AG04450 (cell line): ENCODE measurements around the gene TEX264. TPM values are rescaled to one million over a fixed set of nuclear protein-coding genes. Genes with fewer than 3 reads are reported as not detected.
"Not testable (repeated sequence)": the region's sequence is repeated elsewhere in the genome, so short reads cannot be mapped to it uniquely, and the experiment has no call there.

Experiments used
- CTCF ChIA-PET: fragments of 300-600, 350-600 bp; formaldehyde crosslinking; extraction: SDS; loops from one replicate; lab custom pipeline; 2022; ENCODE audit warnings: antibody characterized with exemption, inconsistent platforms; lab: Charles Lee
- POLR2A ChIA-PET: fragments of 350-600 bp; formaldehyde crosslinking; extraction: SDS; loops from one replicate; lab custom pipeline; 2021; ENCODE audit warnings: antibody characterized with exemption, inconsistent platforms; lab: Yijun Ruan, JAX
- DNase-seq: peaks from one replicate; pipeline ENCODE4 v3.0.0-alpha.2; 2011; ENCODE audit warnings: low read depth, low spot score
- H3K27ac ChIP-seq: one replicate; pipeline ENCODE4 v1.5.1; 2012; ENCODE audit warnings: low read depth, low read length, control low read depth
- H3K27me3 ChIP-seq: one replicate; pipeline ENCODE4 v1.6.0; 2012; ENCODE audit warnings: low read length; ENCODE audit not compliant: control insufficient read depth, insufficient read depth
- H3K4me3 ChIP-seq: 2 replicates; pipeline ENCODE4 v1.5.1; 2011; ENCODE audit warnings: mild to moderate bottlenecking, low read depth, low read length, control low read depth
- H3K9me3 ChIP-seq: 2 replicates; pipeline ENCODE4 v1.5.1; 2012; ENCODE audit warnings: low read length; ENCODE audit not compliant: control insufficient read depth, insufficient read depth
- CTCF ChIP-seq: IDR thresholded peaks from 2 replicates; pipeline ENCODE4 v1.5.1; 2011; ENCODE audit warnings: low read depth, low read length, control low read depth, inconsistent platforms
- polyA plus RNA-seq: library from polyadenylated mRNA; depleted of rRNA; stranded (reverse); fragments of >200 nt; gene quantifications from 2 replicates; pipeline ENCODE4 v1.2.3, GENCODE V29; 2011

TEX264 gene
- polyA plus RNA-seq, 1 experiment = 40.6 TPM

GRCh38 chr3:51735039-51735438, 64.0 kb downstream of the TEX264 start:
- ChIA-PET POLR2A (no interaction called here), CTCF (no interaction called here)
- Histone ChIP-seq H3K4me3 (no peak overlapping the region), H3K9me3 (no peaks in the 10 kb centered on the region), H3K27me3 (peaks cover 6% of the 10 kb centered on the region), H3K27ac (no peak overlapping the region)
- no peak for DNase-seq
- no peak for TF ChIP-seq CTCF

GRCh38 chr3:51735950-51736349, 64.9 kb downstream of the TEX264 start:
- Histone ChIP-seq H3K27me3 (peaks cover 9% of the 10 kb centered on the region), H3K9me3 (no peaks in the 10 kb centered on the region), H3K4me3 (no peak overlapping the region), H3K27ac (no peak overlapping the region)
- ChIA-PET CTCF (no interaction called here), POLR2A (interaction anchor here (0.5 kb wide), 1 partner anchor 252 kb away, joined by 3 read pairs; no protein-coding TSS in a partner anchor)
- no peak for TF ChIP-seq CTCF
- DNase-seq = no peak

GRCh38 chr3:51739110-51739509, 68.1 kb downstream of the TEX264 start:
- ChIA-PET POLR2A (no interaction called here), CTCF (no interaction called here)
- no peak overlapping the region for H3K4me3 ChIP-seq
- DNase-seq = no peak
- no peak for TF ChIP-seq CTCF
- H3K27me3 ChIP-seq = peaks cover 11% of the 10 kb centered on the region
- no peaks in the 10 kb centered on the region for H3K9me3 ChIP-seq
- no peak overlapping the region for H3K27ac ChIP-seq

GRCh38 chr3:51742320-51742719, 71.3 kb downstream of the TEX264 start:
- H3K9me3 ChIP-seq, H3K27me3 ChIP-seq, H3K27ac ChIP-seq, DNase-seq, H3K4me3 ChIP-seq, POLR2A ChIA-PET, CTCF ChIA-PET: not testable (repeated sequence)

- H3K27ac ChIP-seq, CTCF ChIA-PET, H3K4me3 ChIP-seq, H3K27me3 ChIP-seq, H3K9me3 ChIP-seq, POLR2A ChIA-PET, DNase-seq: not testable (repeated sequence)
These were observed 71.9 kb downstream of the TEX264 start for GRCh38 chr3:51742978-51743377.

- no peak for DNase-seq
- H3K4me3 ChIP-seq = no peak overlapping the region
- ChIA-PET POLR2A (no interaction called here), CTCF (interaction anchor here (1.0 kb wide), 1 partner anchor 52 kb away, joined by 3 read pairs; no protein-coding TSS in a partner anchor)
- no peak overlapping the region for H3K27ac ChIP-seq
- no peak for TF ChIP-seq CTCF
- no peaks in the 10 kb centered on the region for H3K27me3 ChIP-seq
- H3K9me3 ChIP-seq = no peaks in the 10 kb centered on the region
These were observed 76.8 kb downstream of the TEX264 start for GRCh38 chr3:51747840-51748239.
